ENCODE data around the gene RPL14. TPM values are rescaled to one million over a fixed set of nuclear protein-coding genes. Genes with fewer than 3 reads are reported as not detected.

The RPL14 gene
- total and polyA plus RNA-seq, 8 donors = 163 to 2,267 (median 564) TPM

DNA sequence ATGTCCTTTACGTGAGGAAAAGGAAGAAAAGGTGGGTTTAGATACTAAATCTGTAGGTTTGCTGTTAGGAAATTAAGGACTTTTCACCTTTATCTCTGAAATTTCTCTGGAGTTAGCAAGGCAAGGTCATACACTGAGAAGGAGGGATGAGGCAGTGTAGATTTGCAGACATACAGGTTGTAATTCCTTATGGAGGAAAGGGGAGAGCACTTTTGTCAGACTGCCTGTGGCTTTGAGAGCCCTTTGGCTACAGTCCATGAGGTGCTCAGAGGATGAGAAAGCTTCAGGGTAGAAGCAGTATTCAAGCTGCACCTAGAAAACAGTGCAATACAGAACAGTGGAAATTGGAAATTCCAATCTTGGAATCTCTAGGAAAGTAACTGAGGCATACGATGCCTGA lies 8.3 kb downstream of the RPL14 start:
- peaks cover 39 to 69% (median 64%) of the 10 kb centered on the region in 4 donors for H3K36me3 ChIP-seq
- 81 to 93% (median 87%) methylated on average over 2 of the region's 2 CpGs for WGBS, 5 donors
- DNase-seq = no peak

DNA sequence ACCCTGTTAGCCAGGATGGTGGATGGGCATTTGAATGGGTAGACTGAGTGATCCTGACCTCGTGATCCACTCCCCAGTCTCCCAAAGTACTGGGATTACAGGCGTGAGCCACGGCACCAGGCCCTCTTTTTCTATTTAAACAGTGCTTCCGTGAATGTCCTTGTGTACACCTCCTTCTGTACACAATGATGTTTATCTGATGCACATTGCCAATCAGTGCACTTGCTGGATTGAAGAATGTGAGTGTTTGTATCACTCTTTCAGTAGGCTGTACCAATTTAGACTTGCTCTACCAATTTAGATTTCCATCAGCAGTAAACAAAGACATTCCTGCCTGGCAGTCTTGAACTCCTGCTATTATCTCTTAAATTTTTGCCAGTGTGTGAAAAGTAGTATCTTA lies 10.9 kb downstream of the RPL14 start:
- DNase-seq = no peak
- H3K4me1 ChIP-seq = peaks cover 0 to 5% (median 0%) of the 10 kb centered on the region in 4 donors
- peaks cover 15 to 44% (median 38%) of the 10 kb centered on the region in 4 donors for H3K36me3 ChIP-seq
- no peak overlapping the region for H3K27ac ChIP-seq
- H3K4me3 ChIP-seq = no peak overlapping the region
- intact Hi-C loops (cut with DNase I; ENCODE audit: low total_unique reads) = no loop called here
- H3K9me3 ChIP-seq = no peaks in the 10 kb centered on the region
- no peaks in the 10 kb centered on the region for H3K27me3 ChIP-seq
- WGBS, 5 donors = 37 to 56% (median 44%) methylated on average over 4 of the region's 4 CpGs
- TF ChIP-seq, protein P1, sequence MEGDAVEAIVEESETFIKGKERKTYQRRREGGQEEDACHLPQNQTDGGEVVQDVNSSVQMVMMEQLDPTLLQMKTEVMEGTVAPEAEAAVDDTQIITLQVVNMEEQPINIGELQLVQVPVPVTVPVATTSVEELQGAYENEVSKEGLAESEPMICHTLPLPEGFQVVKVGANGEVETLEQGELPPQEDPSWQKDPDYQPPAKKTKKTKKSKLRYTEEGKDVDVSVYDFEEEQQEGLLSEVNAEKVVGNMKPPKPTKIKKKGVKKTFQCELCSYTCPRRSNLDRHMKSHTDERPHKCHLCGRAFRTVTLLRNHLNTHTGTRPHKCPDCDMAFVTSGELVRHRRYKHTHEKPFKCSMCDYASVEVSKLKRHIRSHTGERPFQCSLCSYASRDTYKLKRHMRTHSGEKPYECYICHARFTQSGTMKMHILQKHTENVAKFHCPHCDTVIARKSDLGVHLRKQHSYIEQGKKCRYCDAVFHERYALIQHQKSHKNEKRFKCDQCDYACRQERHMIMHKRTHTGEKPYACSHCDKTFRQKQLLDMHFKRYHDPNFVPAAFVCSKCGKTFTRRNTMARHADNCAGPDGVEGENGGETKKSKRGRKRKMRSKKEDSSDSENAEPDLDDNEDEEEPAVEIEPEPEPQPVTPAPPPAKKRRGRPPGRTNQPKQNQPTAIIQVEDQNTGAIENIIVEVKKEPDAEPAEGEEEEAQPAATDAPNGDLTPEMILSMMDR (IDR thresholded peaks at IDR 0.05) = no peak
- peak in 1 of 3 donors; percentile 8 for TF ChIP-seq POLR2AphosphoS5 (IDR thresholded peaks at IDR 0.05)

More for the DNA sequence above, 8.3 kb downstream of the RPL14 start:
- Histone ChIP-seq H3K9me3 (no peaks in the 10 kb centered on the region), H3K4me1 (peaks cover 0 to 7% (median 3%) of the 10 kb centered on the region in 4 donors), H3K27ac (no peak overlapping the region), H3K27me3 (no peaks in the 10 kb centered on the region), H3K4me3 (no peak overlapping the region)
- intact Hi-C loops (cut with DNase I; ENCODE audit: low total_unique reads) = no loop called here
- TF ChIP-seq POLR2A (IDR thresholded peaks at IDR 0.05) (no peak), POLR2AphosphoS5 (IDR thresholded peaks at IDR 0.05) (no peak), EP300 (IDR thresholded peaks at IDR 0.05) (no peak)
- TF ChIP-seq, protein P1 (IDR thresholded peaks at IDR 0.05) = no peak

DNA sequence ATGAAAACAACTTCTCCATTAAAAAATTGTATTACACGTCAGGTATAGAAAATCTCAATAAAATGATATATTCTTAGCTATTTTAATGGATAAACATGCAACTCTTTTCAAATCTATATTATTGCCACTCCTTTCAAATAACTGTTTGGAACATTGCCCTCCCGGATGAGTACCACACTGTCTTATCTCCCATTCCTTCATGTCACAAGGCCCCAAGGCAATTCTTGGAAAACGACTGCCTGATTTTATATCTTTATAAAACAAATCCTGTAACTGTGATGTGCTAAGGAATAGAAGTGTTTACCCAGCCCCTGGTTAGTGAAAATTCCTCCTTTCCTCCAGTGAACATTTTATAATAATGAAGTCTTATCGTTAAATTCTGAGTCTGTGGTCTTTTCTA lies 13.6 kb downstream of the RPL14 start:
- H3K4me1 ChIP-seq = peaks cover 0 to 5% (median 0%) of the 10 kb centered on the region in 4 donors
- no peak overlapping the region for H3K4me3 ChIP-seq
- 77 to 87% (median 81%) methylated on average over 4 of the region's 4 CpGs for WGBS, 5 donors
- H3K27me3 ChIP-seq = no peaks in the 10 kb centered on the region
- no peak overlapping the region for H3K27ac ChIP-seq
- no peak for TF ChIP-seq POLR2A (IDR thresholded peaks at IDR 0.05)
- TF ChIP-seq, protein P1 (IDR thresholded peaks at IDR 0.05) = no peak
- no peak for TF ChIP-seq EP300 (IDR thresholded peaks at IDR 0.05)
- no peak for TF ChIP-seq POLR2AphosphoS5 (IDR thresholded peaks at IDR 0.05)
- no peak for DNase-seq
- H3K36me3 ChIP-seq = peaks cover 0 to 17% (median 12%) of the 10 kb centered on the region in 4 donors
- intact Hi-C loops (cut with DNase I; ENCODE audit: low total_unique reads) = no loop called here
- no peaks in the 10 kb centered on the region for H3K9me3 ChIP-seq

DNA sequence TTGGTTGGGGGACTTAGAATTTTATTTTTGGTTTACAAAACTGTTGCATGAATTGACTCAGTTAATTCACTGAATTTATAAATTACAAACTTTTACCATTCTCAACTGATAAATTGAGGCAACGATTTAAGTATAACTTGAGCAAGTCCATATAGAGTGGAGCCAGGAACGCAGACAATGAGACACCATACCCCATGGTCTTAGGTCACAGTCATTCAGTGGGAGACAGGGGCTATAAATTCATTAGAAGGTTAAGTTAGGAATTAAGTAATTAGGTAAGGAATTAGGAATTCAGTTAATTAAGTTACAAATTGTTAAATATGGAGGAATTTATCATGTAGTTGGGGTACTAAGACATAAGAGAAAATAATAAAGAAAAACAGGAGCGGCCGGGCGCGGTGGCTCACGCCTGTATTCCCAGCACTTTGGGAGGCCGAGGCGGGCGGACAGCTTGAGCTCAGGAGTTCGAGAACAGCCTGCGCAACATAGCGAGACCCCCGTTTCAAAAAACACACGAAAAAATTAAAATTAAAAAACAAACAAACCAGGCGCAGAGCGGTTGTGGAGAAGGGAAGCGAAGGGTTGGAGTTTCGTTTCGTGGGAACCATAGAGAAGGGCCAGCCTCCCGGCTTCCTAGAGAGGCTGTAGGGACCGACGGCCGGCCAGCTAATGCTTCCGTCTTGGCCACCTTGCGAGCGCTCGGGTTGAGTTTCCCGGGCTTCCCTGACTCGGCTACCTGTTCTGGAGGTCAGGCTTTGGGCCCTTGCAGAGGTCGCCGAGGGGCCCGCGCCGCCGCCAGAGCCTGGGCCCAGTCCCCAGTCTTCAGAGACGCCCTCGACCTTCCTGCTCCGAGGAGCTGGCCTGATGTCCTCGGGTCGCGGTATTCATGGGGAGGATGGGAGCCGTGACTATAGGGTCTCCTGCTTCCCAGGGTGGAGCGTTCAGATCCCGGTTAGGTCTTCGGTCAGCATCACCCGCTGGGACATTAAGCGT lies 19.6 kb downstream of the RPL14 start, which contains the start of gene ZNF619:
ZNF619 (plus strand) TSS at position 645 of the 993 bp plus-strand sequence. CDS start 858 bp downstream, outside the sequence.
- Histone ChIP-seq H3K27ac (peak within 1 kb of the TSS; percentile 74 to 86 (median 79)), H3K4me3 (peak within 1 kb of the TSS; percentile 76 to 84 (median 82)), H3K4me1 (peaks cover 6 to 16% (median 12%) of the 10 kb centered on the region in 4 donors), H3K9me3 (no peaks in the 10 kb centered on the region), H3K36me3 (peaks cover 10 to 27% (median 25%) of the 10 kb centered on the region in 4 donors), H3K27me3 (no peaks in the 10 kb centered on the region)
- intact Hi-C loops (cut with DNase I; ENCODE audit: low total_unique reads) = no loop called here
- 5 to 13% (median 8%) methylated on average over 44 to 48 of the region's 48 CpGs for WGBS, 5 donors
- TF ChIP-seq, protein P1 (IDR thresholded peaks at IDR 0.05) = no peak
- TF ChIP-seq EP300 (IDR thresholded peaks at IDR 0.05) = no peak
- TF ChIP-seq POLR2AphosphoS5 (IDR thresholded peaks at IDR 0.05) = no peak
- TF ChIP-seq POLR2A (IDR thresholded peaks at IDR 0.05) = no peak
- peak; percentile 82 to 90 for DNase-seq
